ENCODE measurements around the gene SYNGR3. TPM values are rescaled to one million over a fixed set of nuclear protein-coding genes. Genes with fewer than 3 reads are reported as not detected.

SYNGR3 gene
- total RNA-seq, 1 experiment from 2014 or later, result 11.9 TPM

GRCh38 chr16:1991588-1991947 is 1.8 kb downstream of the SYNGR3 start:
- no peak overlapping the region for H4K91ac ChIP-seq (ENCODE audit: insufficient read length, low read depth, low read length)
- no peak overlapping the region for H3T11ph ChIP-seq (ENCODE audit: low read length)
- peak overlapping the region; percentile 58 for H3K18ac ChIP-seq (ENCODE audit: insufficient read length, low read depth, low read length)
- peaks cover 15% of the 10 kb centered on the region; the same call in 1 of the 2 replicates for H3K27me3 ChIP-seq (ENCODE audit: insufficient read depth, low read length)
- Mint-ChIP-seq H3K27me3 (ENCODE audit: low read depth) (peaks cover 42% of the 10 kb centered on the region), H3K27ac (no peak overlapping the region), H3K36me3 (ENCODE audit: insufficient read depth in 1 of 3, low read depth in 3 of 3) (peaks cover 0 to 6% (median 5%) of the 10 kb centered on the region in 3 experiments; a peak in 6 of 7 replicates), H3K9me3 (no peaks in the 10 kb centered on the region; a peak in 1 of 5 replicates), H3K4me3 (peak overlapping the region; percentile 66 to 84), H3K4me1 (peaks cover 16 to 20% of the 10 kb centered on the region in 2 experiments)
- 0 out of 2 replicates have a peak overlapping the region, but pooled peaks have one; percentile 50 for H3K14ac ChIP-seq (ENCODE audit: insufficient read depth, low read length)
- no peak overlapping the region for H3K27ac ChIP-seq (ENCODE audit: insufficient read length, low read depth, low read length)
- H4K5ac ChIP-seq (ENCODE audit: insufficient read length, low read depth, low read length), result no peak overlapping the region
- no peak overlapping the region for H2AFZ ChIP-seq (ENCODE audit: low read length)
- no peak overlapping the region for H4K8ac ChIP-seq (replicated peaks; ENCODE audit: insufficient read length, low read depth, low read length)
- no peaks in the 10 kb centered on the region; the same call in 1 of the 2 replicates for H3K4me1 ChIP-seq (ENCODE audit: insufficient read depth, low read length)
- no peaks in the 10 kb centered on the region for H3K79me1 ChIP-seq (ENCODE audit: insufficient read depth, low read depth, low read length, poor library complexity, severe bottlenecking)
- no peak overlapping the region for H3K23ac ChIP-seq (ENCODE audit: insufficient read length, low read depth, low read length)
- H2BK5ac ChIP-seq (ENCODE audit: insufficient read length, low read length), result no peak overlapping the region
- H3K79me2 ChIP-seq (ENCODE audit: insufficient read depth, low read length), result no peaks in the 10 kb centered on the region
- H2BK12ac ChIP-seq (ENCODE audit: insufficient read length, low read depth, low read length), result no peak overlapping the region
- H4K20me1 ChIP-seq (ENCODE audit: control insufficient read depth, insufficient read depth, insufficient read length), result no peaks in the 10 kb centered on the region
- no CpG with 5 or more reads among the region's 22 CpGs for WGBS (ENCODE audit: extremely low coverage, insufficient read length, low lambda C conversion rate)
- H3K56ac ChIP-seq (ENCODE audit: insufficient read length, low read depth, low read length), result no peak overlapping the region
- TF ChIP-seq CTCF (conservative IDR thresholded peaks at IDR 0.05), result no peak
- no peak overlapping the region for H2BK120ac ChIP-seq (ENCODE audit: low read depth, low read length, poor library complexity, severe bottlenecking)
- no peak for DNase-seq
- H2BK20ac ChIP-seq (ENCODE audit: low read depth, low read length, poor library complexity, severe bottlenecking), result no peak overlapping the region
- H3K9me3 ChIP-seq (ENCODE audit: control insufficient read depth, low read depth, low read length), result no peaks in the 10 kb centered on the region
- peak overlapping the region; percentile 53 for H3K4me2 ChIP-seq (ENCODE audit: insufficient read depth, insufficient read length, low read length)
- H3K23me2 ChIP-seq (ENCODE audit: insufficient read length, low read depth, low read length, poor library complexity, severe bottlenecking), result peaks cover 18% of the 10 kb centered on the region
- no peak overlapping the region; the same call in 1 of the 2 replicates for H2BK15ac ChIP-seq (ENCODE audit: low read depth, low read length)
- H3K9ac ChIP-seq (ENCODE audit: extremely low read depth, insufficient read length, low read length), result no peak overlapping the region
- no peak overlapping the region for H2AK5ac ChIP-seq (ENCODE audit: insufficient read length, low read length)
- H3K4ac ChIP-seq (ENCODE audit: low read depth, low read length), result no peak overlapping the region
